ENCODE data around the gene LRRC56. TPM values are rescaled to one million over a fixed set of nuclear protein-coding genes. Genes with fewer than 3 reads are reported as not detected.

LRRC56 gene
- total and polyA plus RNA-seq, 2 of the 13 experiments (the other 11 are each of a cell fraction or from before 2014, with no cell fraction given): 0.11 to 0.29 TPM

DNA sequence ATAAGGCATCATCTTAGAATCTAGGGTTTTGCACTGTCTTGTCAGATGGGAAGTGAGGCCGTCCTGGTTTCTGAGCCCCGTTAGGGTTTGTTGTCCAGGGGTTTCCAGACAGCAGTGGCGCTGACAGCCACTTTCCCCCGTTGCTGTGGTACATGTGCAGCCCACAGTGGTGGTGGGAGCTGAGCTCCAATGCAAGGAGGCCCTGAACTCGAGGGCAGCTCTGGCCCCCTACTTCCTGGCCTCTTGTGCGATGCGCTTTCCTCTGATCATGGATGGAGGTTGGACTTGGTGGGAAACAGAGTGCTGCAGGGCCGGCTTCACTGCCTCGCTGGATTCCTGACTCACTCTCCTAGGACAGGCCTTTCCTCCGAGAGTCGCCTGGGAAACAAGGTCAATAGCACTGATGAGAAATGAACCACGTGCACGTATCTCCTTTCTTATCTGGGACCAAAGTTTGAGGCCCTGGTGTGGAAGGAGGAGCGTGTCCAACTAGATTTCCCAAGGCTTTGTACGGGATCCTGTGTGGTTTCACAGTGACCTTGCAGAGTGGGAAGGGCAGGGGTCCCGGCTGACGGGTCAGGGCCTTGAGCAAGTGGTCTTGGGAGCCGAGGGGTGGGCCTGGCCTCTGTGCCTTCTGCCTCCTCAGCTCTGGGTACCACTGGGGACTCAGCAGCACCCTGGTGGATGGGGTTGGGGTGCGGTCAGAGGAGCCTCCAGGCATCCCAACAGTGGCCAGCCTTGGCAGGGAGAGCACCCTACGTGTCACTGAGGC lies 42.7 kb downstream of the LRRC56 start (continued):
- TF ChIP-seq, protein P1, sequence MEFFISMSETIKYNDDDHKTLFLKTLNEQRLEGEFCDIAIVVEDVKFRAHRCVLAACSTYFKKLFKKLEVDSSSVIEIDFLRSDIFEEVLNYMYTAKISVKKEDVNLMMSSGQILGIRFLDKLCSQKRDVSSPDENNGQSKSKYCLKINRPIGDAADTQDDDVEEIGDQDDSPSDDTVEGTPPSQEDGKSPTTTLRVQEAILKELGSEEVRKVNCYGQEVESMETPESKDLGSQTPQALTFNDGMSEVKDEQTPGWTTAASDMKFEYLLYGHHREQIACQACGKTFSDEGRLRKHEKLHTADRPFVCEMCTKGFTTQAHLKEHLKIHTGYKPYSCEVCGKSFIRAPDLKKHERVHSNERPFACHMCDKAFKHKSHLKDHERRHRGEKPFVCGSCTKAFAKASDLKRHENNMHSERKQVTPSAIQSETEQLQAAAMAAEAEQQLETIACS (CRISPR knock-in tag; IDR thresholded peaks at IDR 0.05): no peak
- no peak for TF ChIP-seq ETS1 (CRISPR knock-in tag; IDR thresholded peaks at IDR 0.05)
- TF ChIP-seq, protein P2, sequence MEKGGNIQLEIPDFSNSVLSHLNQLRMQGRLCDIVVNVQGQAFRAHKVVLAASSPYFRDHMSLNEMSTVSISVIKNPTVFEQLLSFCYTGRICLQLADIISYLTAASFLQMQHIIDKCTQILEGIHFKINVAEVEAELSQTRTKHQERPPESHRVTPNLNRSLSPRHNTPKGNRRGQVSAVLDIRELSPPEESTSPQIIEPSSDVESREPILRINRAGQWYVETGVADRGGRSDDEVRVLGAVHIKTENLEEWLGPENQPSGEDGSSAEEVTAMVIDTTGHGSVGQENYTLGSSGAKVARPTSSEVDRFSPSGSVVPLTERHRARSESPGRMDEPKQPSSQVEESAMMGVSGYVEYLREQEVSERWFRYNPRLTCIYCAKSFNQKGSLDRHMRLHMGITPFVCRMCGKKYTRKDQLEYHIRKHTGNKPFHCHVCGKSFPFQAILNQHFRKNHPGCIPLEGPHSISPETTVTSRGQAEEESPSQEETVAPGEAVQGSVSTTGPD (CRISPR knock-in tag; IDR thresholded peaks at IDR 0.05): no peak
- TF ChIP-seq GZF1 (CRISPR knock-in tag; IDR thresholded peaks at IDR 0.05): peak; percentile 59; the same call in 1 of the 2 replicates
- TF ChIP-seq ZNF160 (CRISPR knock-in tag; IDR thresholded peaks at IDR 0.05): no peak
- 0 out of 2 replicates have a peak, but pooled peaks have one; percentile 43 for TF ChIP-seq ARNTL (CRISPR knock-in tag; IDR thresholded peaks at IDR 0.05)
- TF ChIP-seq ERF (CRISPR knock-in tag; IDR thresholded peaks at IDR 0.05): peak; percentile 24; the same call in 1 of the 2 replicates
- TF ChIP-seq SNAPC2 (CRISPR knock-in tag; IDR thresholded peaks at IDR 0.05): no peak
- no peak for TF ChIP-seq FLYWCH1 (CRISPR knock-in tag; IDR thresholded peaks at IDR 0.05)
- TF ChIP-seq ZSCAN25 (CRISPR knock-in tag; IDR thresholded peaks at IDR 0.05): no peak
- TF ChIP-seq RERE (CRISPR knock-in tag; IDR thresholded peaks at IDR 0.05; ENCODE audit: low read depth): no peak
- no peak for TF ChIP-seq CBX2 (IDR thresholded peaks at IDR 0.05; ENCODE audit: low read depth, low read length)
- TF ChIP-seq CBX2 (CRISPR knock-in tag; IDR thresholded peaks at IDR 0.05; ENCODE audit: low read depth): no peak
- TF ChIP-seq ZNF788 (CRISPR knock-in tag; IDR thresholded peaks at IDR 0.05; ENCODE audit: borderline replicate concordance): no peak
- TF ChIP-seq, protein P3, sequence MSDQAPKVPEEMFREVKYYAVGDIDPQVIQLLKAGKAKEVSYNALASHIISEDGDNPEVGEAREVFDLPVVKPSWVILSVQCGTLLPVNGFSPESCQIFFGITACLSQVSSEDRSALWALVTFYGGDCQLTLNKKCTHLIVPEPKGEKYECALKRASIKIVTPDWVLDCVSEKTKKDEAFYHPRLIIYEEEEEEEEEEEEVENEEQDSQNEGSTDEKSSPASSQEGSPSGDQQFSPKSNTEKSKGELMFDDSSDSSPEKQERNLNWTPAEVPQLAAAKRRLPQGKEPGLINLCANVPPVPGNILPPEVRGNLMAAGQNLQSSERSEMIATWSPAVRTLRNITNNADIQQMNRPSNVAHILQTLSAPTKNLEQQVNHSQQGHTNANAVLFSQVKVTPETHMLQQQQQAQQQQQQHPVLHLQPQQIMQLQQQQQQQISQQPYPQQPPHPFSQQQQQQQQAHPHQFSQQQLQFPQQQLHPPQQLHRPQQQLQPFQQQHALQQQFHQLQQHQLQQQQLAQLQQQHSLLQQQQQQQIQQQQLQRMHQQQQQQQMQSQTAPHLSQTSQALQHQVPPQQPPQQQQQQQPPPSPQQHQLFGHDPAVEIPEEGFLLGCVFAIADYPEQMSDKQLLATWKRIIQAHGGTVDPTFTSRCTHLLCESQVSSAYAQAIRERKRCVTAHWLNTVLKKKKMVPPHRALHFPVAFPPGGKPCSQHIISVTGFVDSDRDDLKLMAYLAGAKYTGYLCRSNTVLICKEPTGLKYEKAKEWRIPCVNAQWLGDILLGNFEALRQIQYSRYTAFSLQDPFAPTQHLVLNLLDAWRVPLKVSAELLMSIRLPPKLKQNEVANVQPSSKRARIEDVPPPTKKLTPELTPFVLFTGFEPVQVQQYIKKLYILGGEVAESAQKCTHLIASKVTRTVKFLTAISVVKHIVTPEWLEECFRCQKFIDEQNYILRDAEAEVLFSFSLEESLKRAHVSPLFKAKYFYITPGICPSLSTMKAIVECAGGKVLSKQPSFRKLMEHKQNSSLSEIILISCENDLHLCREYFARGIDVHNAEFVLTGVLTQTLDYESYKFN (CRISPR knock-in tag; conservative IDR thresholded peaks at IDR 0.05): peak; percentile 77
